ENCODE measurements around the gene HOXB8.

The HOXB8 gene

GRCh38 chr17:48567646-48568354, 47.3 kb downstream of the HOXB8 start:
- DNase-seq (ENCODE audit: low spot score): no peak

- no peak for DNase-seq (ENCODE audit: low spot score)
Measured at GRCh38 chr17:48567209-48567608, 47.9 kb downstream of the HOXB8 start.

GRCh38 chr17:48566717-48567116, 48.4 kb downstream of the HOXB8 start:
- no peak for DNase-seq (ENCODE audit: low spot score)

- DNase-seq (ENCODE audit: low spot score): no peak
Measured at GRCh38 chr17:48565925-48566710, 49.0 kb downstream of the HOXB8 start.

GRCh38 chr17:48565022-48565554, 50.0 kb downstream of the HOXB8 start:
- DNase-seq (ENCODE audit: low spot score): no peak

GRCh38 chr17:48564188-48565021, 50.7 kb downstream of the HOXB8 start:
- no peak for DNase-seq (ENCODE audit: low spot score)

- no peak for DNase-seq (ENCODE audit: low spot score)
Measured at GRCh38 chr17:48563867-48564187, 51.3 kb downstream of the HOXB8 start.

- DNase-seq (ENCODE audit: low spot score): no peak
Measured at GRCh38 chr17:48563385-48563838, 51.7 kb downstream of the HOXB8 start.

- DNase-seq (ENCODE audit: low spot score): no peak
Measured at GRCh38 chr17:48562934-48563333, 52.2 kb downstream of the HOXB8 start.
